ENCODE data around the gene CBY2.
"Not testable (repeated sequence)": the region's sequence is repeated elsewhere in the genome, so short reads cannot be mapped to it uniquely, and the experiment has no call there.

The CBY2 gene

GRCh38 chr13:45702088-45702487 is at the start of gene CBY2:
TSS of gene CBY2 (plus strand) at chr13:45702320. CDS start at chr13:45702391, 71 bp downstream.
- DNase-seq (ENCODE audit: low read depth in 2 of 2) = no peak

- DNase-seq (ENCODE audit: low read depth in 2 of 2) = no peak
Measured at GRCh38 chr13:45654633-45655349, 47.3 kb upstream of the CBY2 start.

- no peak for DNase-seq (ENCODE audit: low read depth in 2 of 2)
Measured at GRCh38 chr13:45658586-45659235, 43.4 kb upstream of the CBY2 start.

GRCh38 chr13:45659536-45659935 is 42.6 kb upstream of the CBY2 start:
- no peak for DNase-seq (ENCODE audit: low read depth in 2 of 2)

GRCh38 chr13:45660458-45660857 is 41.7 kb upstream of the CBY2 start:
- not testable (repeated sequence) for DNase-seq (ENCODE audit: low read depth in 2 of 2)

- DNase-seq (ENCODE audit: low read depth in 2 of 2) = no peak
Measured at GRCh38 chr13:45662162-45662561, 40.0 kb upstream of the CBY2 start.

- DNase-seq (ENCODE audit: low read depth in 2 of 2) = not testable (repeated sequence)
Measured at GRCh38 chr13:45662903-45663302, 39.2 kb upstream of the CBY2 start.

GRCh38 chr13:45669626-45670025 is 32.5 kb upstream of the CBY2 start:
- DNase-seq (ENCODE audit: low read depth in 2 of 2) = not testable (repeated sequence)

- no peak for DNase-seq (ENCODE audit: low read depth in 2 of 2)
Measured at GRCh38 chr13:45670189-45670885, 31.8 kb upstream of the CBY2 start.

- no peak for DNase-seq (ENCODE audit: low read depth in 2 of 2)
Measured at GRCh38 chr13:45674908-45675307, 27.2 kb upstream of the CBY2 start.

- DNase-seq (ENCODE audit: low read depth in 2 of 2) = no peak
Measured at GRCh38 chr13:45678282-45678681, 23.8 kb upstream of the CBY2 start.

- DNase-seq (ENCODE audit: low read depth in 2 of 2) = no peak
Measured at GRCh38 chr13:45681113-45681512, 21.0 kb upstream of the CBY2 start.

GRCh38 chr13:45682494-45683008 is 19.6 kb upstream of the CBY2 start:
- no peak for DNase-seq (ENCODE audit: low read depth in 2 of 2)

- no peak for DNase-seq (ENCODE audit: low read depth in 2 of 2)
Measured at GRCh38 chr13:45683701-45684100, 18.4 kb upstream of the CBY2 start.

- DNase-seq (ENCODE audit: low read depth in 2 of 2) = no peak
Measured at GRCh38 chr13:45688577-45688976, 13.5 kb upstream of the CBY2 start.

- no peak for DNase-seq (ENCODE audit: low read depth in 2 of 2)
Measured at GRCh38 chr13:45690636-45691035, 11.5 kb upstream of the CBY2 start.

- DNase-seq (ENCODE audit: low read depth in 2 of 2) = no peak
Measured at GRCh38 chr13:45691251-45691650, 10.9 kb upstream of the CBY2 start.

GRCh38 chr13:45691667-45692066 is 10.5 kb upstream of the CBY2 start:
- DNase-seq (ENCODE audit: low read depth in 2 of 2) = no peak

GRCh38 chr13:45695198-45695730 is 6.9 kb upstream of the CBY2 start:
- DNase-seq (ENCODE audit: low read depth in 2 of 2) = peak; percentile 7 to 19

- DNase-seq (ENCODE audit: low read depth in 2 of 2) = no peak
Measured at GRCh38 chr13:45696610-45697226, 5.4 kb upstream of the CBY2 start.

GRCh38 chr13:45700971-45701900 is 884 bp upstream of the CBY2 start:
- DNase-seq (ENCODE audit: low read depth in 2 of 2) = no peak

Data from stimulated activated CD4-positive, alpha-beta T cell treated with anti-CD3 and anti-CD28 coated beads, Interleukin-15, amount 100 ng/mL, for 48 hours (primary cell).